NCI-H1436 treated with DMSO at 0.1 percent for 48 hours (cell line): ENCODE data around the gene ZNF598.

ENCODE experiments used
- DNase-seq: peaks from one replicate; lab custom pipeline; 2025; lab: John Stamatoyannopoulos, UW

Gene ZNF598

GRCh38 chr16:2009791-2010510, at the start of gene ZNF598:
Gene ZNF598 (minus strand): TSS chr16:2009821.
- DNase-seq = no peak

- DNase-seq = no peak
These were observed 49.3 kb upstream of the ZNF598 start for GRCh38 chr16:2058872-2059271.

- DNase-seq = no peak
These were observed 48.8 kb upstream of the ZNF598 start for GRCh38 chr16:2058420-2058819.

GRCh38 chr16:2057438-2057837, 47.8 kb upstream of the ZNF598 start:
- no peak for DNase-seq

- DNase-seq = no peak
These were observed 47.2 kb upstream of the ZNF598 start for GRCh38 chr16:2056681-2057407.

- DNase-seq = no peak
These were observed 46.5 kb upstream of the ZNF598 start for GRCh38 chr16:2056077-2056476.

GRCh38 chr16:2054543-2055245, 45.1 kb upstream of the ZNF598 start:
- DNase-seq = no peak

- no peak for DNase-seq
These were observed 44.3 kb upstream of the ZNF598 start for GRCh38 chr16:2053897-2054296.

GRCh38 chr16:2053211-2053610, 43.6 kb upstream of the ZNF598 start:
- DNase-seq = no peak

- DNase-seq = no peak
These were observed 38.5 kb upstream of the ZNF598 start for GRCh38 chr16:2048116-2048543.

- peak; percentile 66 for DNase-seq
These were observed 37.9 kb upstream of the ZNF598 start, which contains the start of the genes NTHL1 and TSC2 for GRCh38 chr16:2047330-2048115. Gene NTHL1 (minus strand): TSS chr16:2047834. CDS start chr16:2047823, 11 bp downstream. Gene TSC2 (plus strand): TSS chr16:2047985. CDS start chr16:2048616, 631 bp downstream.

GRCh38 chr16:2046893-2047329, 37.3 kb upstream of the ZNF598 start:
- no peak for DNase-seq

GRCh38 chr16:2045965-2046892, 36.6 kb upstream of the ZNF598 start:
- DNase-seq = no peak

GRCh38 chr16:2044541-2044940, 34.9 kb upstream of the ZNF598 start:
- DNase-seq = no peak

- DNase-seq = no peak
These were observed 34.2 kb upstream of the ZNF598 start for GRCh38 chr16:2043667-2044451.

- DNase-seq = no peak
These were observed 33.5 kb upstream of the ZNF598 start for GRCh38 chr16:2042986-2043666.

- DNase-seq = no peak
These were observed 32.8 kb upstream of the ZNF598 start for GRCh38 chr16:2042171-2042985.

GRCh38 chr16:2040787-2041522, 31.3 kb upstream of the ZNF598 start:
- DNase-seq = no peak
